GM18519 (cell line): ENCODE results near the gene ITFG1.
"Not testable (repeated sequence)": the region's sequence is repeated elsewhere in the genome, so short reads cannot be mapped to it uniquely, and the experiment has no call there.

Source experiments
- ATAC-seq: cut with Tn5 transposase; IDR thresholded peaks from one replicate; pipeline ENCODE4 v1.9.1; 2021; ENCODE audit warnings: mild to moderate bottlenecking, moderate library complexity; ENCODE audit not compliant: unreplicated experiment, low FRiP score

ITFG1 gene

GRCh38 chr16:47475786-47476185 is 14.9 kb upstream of the ITFG1 start:
- no peak for ATAC-seq

- no peak for ATAC-seq
These were observed 12.9 kb upstream of the ITFG1 start for GRCh38 chr16:47473792-47474191.

GRCh38 chr16:47473004-47473403 is 12.1 kb upstream of the ITFG1 start:
- not testable (repeated sequence) for ATAC-seq

GRCh38 chr16:47470810-47471209 is 9.9 kb upstream of the ITFG1 start:
- no peak for ATAC-seq

- no peak for ATAC-seq
These were observed 9.3 kb upstream of the ITFG1 start for GRCh38 chr16:47470211-47470610.

GRCh38 chr16:47469227-47469626 is 8.4 kb upstream of the ITFG1 start:
- no peak for ATAC-seq

- ATAC-seq: not testable (repeated sequence)
These were observed 7.3 kb upstream of the ITFG1 start for GRCh38 chr16:47468070-47468689.

- ATAC-seq: no peak
These were observed 6.6 kb upstream of the ITFG1 start for GRCh38 chr16:47467501-47467900.

GRCh38 chr16:47465919-47466630 is 5.2 kb upstream of the ITFG1 start:
- ATAC-seq: no peak

- ATAC-seq: no peak
These were observed 3.1 kb upstream of the ITFG1 start for GRCh38 chr16:47463771-47464624.

GRCh38 chr16:47461598-47462266 is 869 bp upstream of the ITFG1 start:
- ATAC-seq: no peak

GRCh38 chr16:47460359-47460710 is 528 bp downstream of the ITFG1 start:
- ATAC-seq: no peak

GRCh38 chr16:47459603-47460002 is 1.3 kb downstream of the ITFG1 start:
- ATAC-seq: no peak

GRCh38 chr16:47458331-47458730 is 2.5 kb downstream of the ITFG1 start:
- no peak for ATAC-seq

GRCh38 chr16:47449788-47450187 is 11.1 kb downstream of the ITFG1 start:
- ATAC-seq: no peak

GRCh38 chr16:47448830-47449575 is 11.9 kb downstream of the ITFG1 start:
- ATAC-seq: no peak

GRCh38 chr16:47446431-47446830 is 14.4 kb downstream of the ITFG1 start:
- no peak for ATAC-seq

GRCh38 chr16:47442884-47443283 is 18.0 kb downstream of the ITFG1 start:
- ATAC-seq: not testable (repeated sequence)

GRCh38 chr16:47440066-47440465 is 20.8 kb downstream of the ITFG1 start:
- not testable (repeated sequence) for ATAC-seq

GRCh38 chr16:47434274-47434673 is 26.6 kb downstream of the ITFG1 start:
- not testable (repeated sequence) for ATAC-seq
